ENCODE measurements around the gene NEK7. TPM values are rescaled to one million over a fixed set of nuclear protein-coding genes. Genes with fewer than 3 reads are reported as not detected.

Gene NEK7
- polyA plus RNA-seq, 5 donors, result 53.9 to 93.2 (median 72.8) TPM

DNA sequence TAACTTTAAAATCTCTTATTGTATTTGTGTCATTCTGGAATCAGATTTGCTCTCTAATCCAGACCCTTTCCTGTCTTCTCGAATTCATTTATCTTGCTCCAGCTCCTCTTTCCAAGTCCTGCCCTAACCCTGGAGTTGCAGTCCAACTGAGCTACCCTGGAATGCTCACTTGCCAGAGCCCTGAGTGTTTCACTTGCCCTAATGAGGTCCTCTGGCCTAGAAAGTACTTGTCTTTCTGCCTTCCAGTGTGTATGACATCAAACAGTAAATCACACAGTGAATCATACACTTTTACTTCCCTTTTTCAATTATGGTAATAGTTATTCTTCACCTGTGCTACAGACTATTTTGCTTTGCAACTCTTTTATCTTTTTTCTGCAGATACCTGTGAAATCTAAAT, 96.9 kb downstream of the NEK7 start:
- no peak for DNase-seq

- no peak for DNase-seq
Observed at GRCh38 chr1:198254521-198254920, 97.7 kb downstream of the NEK7 start.

DNA sequence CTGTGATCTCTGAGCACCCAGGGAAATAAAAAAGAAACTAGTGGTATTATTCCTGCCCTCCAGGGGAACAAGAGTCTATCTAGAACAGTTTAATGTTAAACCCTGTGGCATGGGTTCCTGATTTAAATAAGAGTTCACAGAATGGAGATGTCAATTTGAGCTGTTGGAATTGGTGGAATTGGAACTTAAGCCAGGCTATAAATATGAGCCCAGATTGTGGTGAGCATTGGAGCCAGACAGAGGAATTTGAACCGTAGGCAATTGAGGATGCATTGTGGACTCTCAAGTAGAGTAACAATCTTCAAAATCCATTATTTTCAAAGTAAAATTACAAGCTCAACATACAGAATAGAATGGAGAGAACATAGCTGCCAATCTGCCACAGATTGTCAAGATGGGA, 98.2 kb downstream of the NEK7 start:
- no peak for DNase-seq

DNA sequence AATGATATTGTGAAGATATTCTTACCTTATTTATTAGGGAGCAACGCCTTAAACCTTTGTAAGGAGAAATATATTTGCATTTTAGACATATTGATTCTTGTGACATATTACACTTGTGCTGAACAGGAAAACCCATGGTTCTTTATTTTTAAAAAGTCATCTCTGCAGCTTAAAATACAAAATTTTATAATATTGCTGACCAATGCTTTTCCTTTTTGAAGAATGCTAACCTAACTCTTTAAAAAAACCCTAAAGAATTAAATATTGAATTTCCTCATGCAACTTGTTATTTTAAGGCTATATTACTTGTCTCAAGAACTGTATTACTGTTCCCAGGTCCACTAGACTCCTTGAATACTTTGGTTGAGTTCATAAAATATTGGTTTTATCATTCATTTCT, 99.0 kb downstream of the NEK7 start:
- no peak for DNase-seq

- no peak for DNase-seq
Observed at GRCh38 chr1:198258491-198258890, 101.7 kb downstream of the NEK7 start.

DNA sequence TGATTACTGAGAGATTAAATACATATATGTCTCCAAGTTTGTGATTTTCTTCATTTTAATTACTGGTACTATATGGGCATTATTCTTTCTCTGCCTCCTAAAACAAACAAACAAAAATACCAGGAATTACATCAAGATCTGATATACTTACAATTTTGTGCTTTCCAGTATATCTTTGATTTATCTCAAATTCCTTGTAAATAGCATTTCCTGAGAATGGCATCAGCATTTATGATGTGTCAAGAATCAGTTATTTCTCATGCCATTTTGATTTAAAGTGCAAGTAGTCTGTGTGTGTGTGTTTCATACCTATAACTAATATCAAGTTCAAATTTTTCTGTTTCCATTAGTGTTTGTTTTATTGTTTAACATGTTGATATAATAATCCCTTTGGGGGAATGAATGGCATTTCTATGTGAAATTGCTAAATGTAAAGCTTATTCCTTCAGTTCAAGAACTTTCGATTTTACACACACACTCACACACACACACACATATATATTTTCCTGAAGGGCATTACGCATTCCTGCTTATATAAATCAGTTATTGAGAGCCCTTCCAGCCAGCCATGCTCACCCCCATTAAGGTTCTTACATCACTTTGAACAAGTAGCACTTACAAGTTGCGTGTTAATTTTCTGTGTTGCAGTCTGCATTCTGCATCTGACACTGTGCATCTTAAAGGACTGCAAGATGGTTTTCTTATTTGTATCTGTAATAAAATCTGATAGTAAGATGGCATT, 102.7 kb downstream of the NEK7 start:
- DNase-seq, result no peak

DNA sequence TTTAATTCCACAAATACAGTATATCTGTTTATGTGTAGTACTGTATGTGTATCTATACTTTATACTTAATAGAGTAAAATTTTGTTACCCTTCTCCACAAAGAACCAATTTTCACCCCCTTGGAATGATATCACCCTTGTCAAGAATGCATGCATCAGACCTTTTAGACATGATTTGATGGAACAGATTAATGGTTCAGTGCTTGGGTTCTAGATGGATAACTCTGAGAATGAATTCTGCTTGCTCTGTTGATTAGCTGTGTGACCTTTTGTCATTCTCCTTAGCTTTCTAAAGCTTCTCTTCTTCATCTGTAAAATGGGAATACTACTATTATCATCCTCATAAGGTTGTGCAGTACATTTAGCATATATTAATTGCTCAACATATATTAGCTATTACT, 105.1 kb downstream of the NEK7 start:
- no peak for DNase-seq

- DNase-seq, result no peak
Observed at GRCh38 chr1:198263186-198263585, 106.4 kb downstream of the NEK7 start.

GRCh38 chr1:198264282-198264681, 107.5 kb downstream of the NEK7 start:
- DNase-seq, result no peak

DNA sequence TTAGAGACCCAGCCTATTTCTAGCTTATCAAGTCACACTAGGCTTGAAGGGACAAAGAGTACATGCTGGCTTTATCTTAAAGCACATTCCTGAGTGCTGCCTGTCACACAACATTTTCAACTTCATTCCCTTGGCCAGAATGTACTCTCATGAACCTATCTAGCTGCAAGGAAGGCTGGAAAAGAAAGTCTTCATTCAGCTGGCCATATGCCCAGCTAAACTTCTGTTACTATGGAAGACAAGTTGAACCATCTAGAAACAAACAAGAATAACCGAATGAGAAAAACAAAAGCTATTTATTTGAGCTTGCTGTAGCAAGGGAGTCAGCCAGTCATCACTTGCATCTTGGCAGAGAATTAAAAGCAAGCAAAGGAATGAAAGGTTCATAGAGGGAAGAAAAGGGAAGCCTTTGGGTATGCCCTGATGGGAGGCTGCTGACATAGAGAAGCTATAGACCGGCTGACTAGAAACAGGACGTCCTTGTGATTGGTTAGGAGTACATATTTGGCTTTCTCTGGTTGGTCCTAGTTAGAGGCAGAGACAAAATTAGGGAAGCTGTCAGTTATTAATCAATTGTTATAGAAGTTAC, 108.4 kb downstream of the NEK7 start:
- DNase-seq, result no peak

DNA sequence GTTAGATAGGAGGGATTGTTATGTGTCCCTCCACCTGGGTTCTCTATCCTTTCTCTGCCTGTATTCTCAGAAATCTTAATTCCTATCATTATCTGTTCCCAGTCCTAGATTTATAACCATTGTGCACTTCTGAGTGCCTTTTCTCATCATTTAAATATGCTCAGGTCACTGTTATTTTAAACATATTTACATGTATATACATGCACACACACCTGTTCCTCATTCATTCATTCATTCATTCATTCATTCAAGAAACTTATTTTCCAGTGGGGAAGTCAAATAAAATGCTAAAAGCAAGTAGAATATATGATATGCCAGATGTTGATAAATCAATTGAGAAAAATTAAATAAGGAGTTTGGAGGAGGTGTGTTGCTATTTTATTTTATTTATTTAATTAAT, 110.3 kb downstream of the NEK7 start:
- DNase-seq, result no peak

DNA sequence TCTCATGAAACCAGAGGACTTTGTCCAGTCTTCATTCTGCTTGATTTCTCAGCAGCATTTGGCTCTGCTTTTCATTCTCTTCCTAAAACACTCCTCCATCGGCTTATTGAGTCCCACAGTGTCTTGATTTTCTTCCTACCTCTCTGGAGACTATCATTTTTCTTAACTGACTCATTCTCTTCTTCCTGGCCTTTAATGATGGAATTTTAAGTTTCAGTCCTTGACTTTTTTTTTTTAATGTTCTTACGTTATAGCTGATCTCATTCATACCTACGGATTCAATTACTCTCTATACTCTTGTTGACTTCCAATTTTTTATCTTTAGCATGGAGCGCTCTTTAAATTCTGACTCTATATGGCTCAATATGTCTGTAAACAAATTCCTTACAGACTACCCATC, 111.1 kb downstream of the NEK7 start:
- no peak for DNase-seq

GRCh38 chr1:198268784-198269645, 112.2 kb downstream of the NEK7 start:
- DNase-seq, result no peak

- DNase-seq, result no peak
Observed at GRCh38 chr1:198269646-198269940, 112.8 kb downstream of the NEK7 start.

DNA sequence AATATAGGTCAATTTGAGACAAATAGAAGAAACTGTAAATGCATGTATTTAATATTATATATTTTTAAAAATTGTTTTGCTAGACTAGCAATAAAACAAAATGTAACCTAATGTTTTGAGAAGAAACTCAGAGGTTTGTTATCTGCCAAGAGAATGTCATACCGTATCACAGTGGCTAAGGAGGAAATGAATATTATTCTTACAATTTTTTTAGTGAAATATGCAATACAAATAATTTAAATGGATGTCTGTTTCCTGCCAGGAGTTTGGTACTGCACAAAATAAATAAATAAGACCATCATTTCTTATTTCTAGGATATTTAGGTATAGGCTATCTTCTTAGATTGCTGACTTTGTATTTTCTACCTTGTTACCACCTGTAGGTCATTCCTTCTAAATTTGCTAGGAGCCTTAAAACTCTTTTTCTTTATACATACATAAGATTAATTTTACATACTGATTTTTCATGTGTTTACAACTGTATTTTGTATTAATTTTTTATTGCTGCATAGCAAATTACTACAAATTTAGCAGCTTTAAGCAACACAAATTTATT, 113.6 kb downstream of the NEK7 start:
- DNase-seq, result no peak

GRCh38 chr1:198271467-198271866, 114.7 kb downstream of the NEK7 start:
- DNase-seq, result no peak

DNA sequence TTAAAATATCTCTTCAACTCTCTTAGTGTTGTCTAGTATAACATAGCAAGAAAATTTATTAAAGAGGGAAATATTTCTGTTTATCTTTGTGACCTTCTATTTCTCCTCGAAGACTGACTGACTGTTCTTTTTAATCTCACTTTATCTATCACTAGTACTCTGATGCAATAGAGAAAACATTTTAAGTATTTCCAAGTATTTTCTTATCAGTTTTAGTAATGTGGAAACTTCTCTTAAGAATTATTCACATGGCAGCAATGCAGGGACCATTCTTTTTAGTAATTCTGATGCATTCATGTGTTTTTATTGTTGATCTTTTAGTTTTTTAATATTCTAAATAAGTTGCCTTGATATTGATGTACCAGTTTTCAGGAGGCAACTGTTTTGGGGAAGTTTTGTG, 115.7 kb downstream of the NEK7 start:
- no peak for DNase-seq

- no peak for DNase-seq
Observed at GRCh38 chr1:198273748-198274295, 117.0 kb downstream of the NEK7 start.

DNA sequence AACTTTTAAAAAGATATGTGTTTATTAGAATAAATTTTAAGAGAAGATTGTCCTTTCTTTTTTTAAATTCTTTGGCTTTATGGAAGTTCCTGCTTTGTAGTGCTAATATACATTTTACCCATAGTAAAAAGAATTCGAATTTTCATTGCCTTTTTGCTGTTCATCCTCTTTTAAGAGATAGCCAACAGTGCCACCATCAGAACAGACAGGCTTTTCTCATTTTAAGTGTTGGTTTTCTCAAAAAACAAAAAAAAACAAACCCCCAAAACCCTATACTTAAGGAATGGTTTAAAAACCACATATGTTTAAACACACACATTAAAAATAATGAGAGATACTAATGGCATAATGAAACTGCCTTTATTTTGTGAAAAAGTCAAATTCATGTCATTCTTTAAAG, 118.8 kb downstream of the NEK7 start:
- DNase-seq, result no peak

GRCh38 chr1:198276241-198276640, 119.4 kb downstream of the NEK7 start:
- no peak for DNase-seq

DNA sequence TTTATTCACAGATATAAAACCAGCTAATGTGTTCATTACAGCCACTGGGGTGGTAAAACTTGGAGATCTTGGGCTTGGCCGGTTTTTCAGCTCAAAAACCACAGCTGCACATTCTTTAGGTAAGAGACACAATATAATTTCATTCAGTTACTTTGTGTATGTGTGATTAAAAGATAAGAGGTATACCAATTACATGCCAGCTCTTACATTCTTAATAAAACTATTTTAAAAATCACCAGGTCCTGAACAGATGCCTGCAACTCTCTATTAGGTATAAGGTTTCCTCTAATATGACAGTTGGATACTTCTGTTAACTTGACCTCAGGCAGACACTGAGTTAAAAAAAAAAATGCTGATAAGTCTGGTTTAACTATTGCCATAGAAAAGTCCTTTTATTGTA, 122.1 kb downstream of the NEK7 start:
- DNase-seq, result no peak

DNA sequence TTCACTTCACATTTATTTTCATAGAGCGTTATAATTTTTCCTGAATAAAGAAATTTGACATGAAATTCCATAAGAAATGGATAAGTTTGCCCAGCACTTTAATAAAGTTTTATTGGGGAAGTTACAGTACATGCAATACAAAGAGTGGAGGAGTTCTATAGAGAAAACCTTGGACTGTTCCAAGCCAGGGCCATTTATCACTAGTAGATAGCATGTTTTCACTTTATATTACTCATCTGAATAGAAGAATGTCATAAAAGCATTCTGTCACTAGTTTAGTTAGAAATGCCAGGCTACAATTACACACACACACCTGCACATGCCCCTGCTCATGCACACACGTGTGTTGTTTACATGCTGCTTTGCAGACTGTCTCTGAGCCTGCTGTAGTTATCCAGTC, 123.3 kb downstream of the NEK7 start:
- no peak for DNase-seq

- DNase-seq, result no peak
Observed at GRCh38 chr1:198281911-198282310, 125.1 kb downstream of the NEK7 start.

Measured in right lung (tissue), 5 donors.